SK-N-SH (cell line): ENCODE data around the gene ZNF878. TPM values are rescaled to one million over a fixed set of nuclear protein-coding genes. Genes with fewer than 3 reads are reported as not detected.
A peak's percentile ranks its signal among the peaks of the same experiment; 100 is the strongest.

ENCODE experiments used
- CTCF ChIA-PET: fragments of 300-600, 350-600 bp; formaldehyde crosslinking; extraction: SDS; loops from one replicate; lab custom pipeline; 2021; lab: Yijun Ruan, JAX
- POLR2A ChIA-PET: fragments of 350-600 bp; sonication (Branson Sonifier 250); formaldehyde crosslinking; extraction: SDS; loops from one replicate; lab custom pipeline; 2020; ENCODE audit warnings: antibody characterized with exemption, inconsistent platforms; lab: Yijun Ruan, JAX
- DNase-seq: peaks from one replicate; pipeline ENCODE4 v3.0.0; 2012
- H2AFZ ChIP-seq: fragments of 200-600 bp; sonication (generic); 2 replicates; pipeline ENCODE4 v1.8.1; 2016; ENCODE audit warnings: antibody characterized with exemption, mild to moderate bottlenecking, low read depth
- H3F3A ChIP-seq: fragments of 200-600 bp; sonication (generic); replicated peaks from 2 replicates; pipeline ENCODE3; 2016; ENCODE audit warnings: antibody characterized with exemption, mild to moderate bottlenecking; ENCODE audit not compliant: insufficient read depth
- H3K27ac ChIP-seq, 2 experiments: fragments of 200-500 bp in 1 of 2; fragments of 200-600 bp in 1 of 2; sonication (Bioruptor generic) in 1 of 2; sonication (generic), shearing (Covaris generic) in 1 of 2; 2 replicates each; pipeline versions ENCODE4 v1.5.1 to v1.6.1; 2014 to 2016; ENCODE audit warnings: low read depth in 2 of 2, inconsistent platforms in 1 of 2, low read length in 1 of 2, mild to moderate bottlenecking in 1 of 2, mixed read lengths in 1 of 2
- H3K27me3 ChIP-seq: fragments of 200-600 bp; sonication (generic), shearing (Covaris generic); 2 replicates; pipeline ENCODE4 v1.6.1; 2016; ENCODE audit warnings: mixed run types; ENCODE audit not compliant: insufficient read depth
- H3K36me3 ChIP-seq, 2 experiments: fragments of 200-500 bp in 1 of 2; fragments of 200-600 bp in 1 of 2; sonication (Bioruptor generic) in 1 of 2; sonication (generic) in 1 of 2; replicated peaks in 1 of 2; 2 replicates each; pipeline versions ENCODE3 to v1.5.1; 2014 to 2016; ENCODE audit warnings: low read length in 1 of 2, mild to moderate bottlenecking in 1 of 2; ENCODE audit not compliant: insufficient read depth in 2 of 2, control insufficient read depth in 1 of 2
- H3K4me1 ChIP-seq, 2 experiments: fragments of 200-500 bp in 1 of 2; fragments of 200-600 bp in 1 of 2; sonication (Bioruptor generic) in 1 of 2; sonication (generic), shearing (Covaris generic) in 1 of 2; 2 replicates each; pipeline versions ENCODE4 v1.5.1 to v1.6.1; 2014 to 2016; ENCODE audit warnings: low read depth in 1 of 2, low read length in 1 of 2, mixed run types in 1 of 2; ENCODE audit not compliant: insufficient read depth in 2 of 2, control insufficient read depth in 1 of 2
- H3K4me2 ChIP-seq: fragments of 200-600 bp; sonication (generic), shearing (Covaris generic); 2 replicates; pipeline ENCODE4 v1.6.1; 2017; ENCODE audit warnings: mixed run types
- H3K4me3 ChIP-seq, 2 experiments: fragments of 200-500 bp in 1 of 2; fragments of 200-600 bp in 1 of 2; sonication (Bioruptor generic) in 1 of 2; sonication (generic), shearing (Covaris generic) in 1 of 2; 2 replicates each; pipeline versions ENCODE4 v1.5.1 to v1.8.1; 2014 to 2016; ENCODE audit warnings: low read depth in 2 of 2, inconsistent platforms in 1 of 2, low read length in 1 of 2, mild to moderate bottlenecking in 1 of 2, mixed read lengths in 1 of 2, moderate library complexity in 1 of 2
- H3K79me2 ChIP-seq: fragments of 200-600 bp; sonication (generic); 2 replicates; pipeline ENCODE4 v1.8.1; 2017; ENCODE audit warnings: mild to moderate bottlenecking; ENCODE audit not compliant: insufficient read depth
- H3K9ac ChIP-seq: fragments of 200-600 bp; sonication (generic); 2 replicates; pipeline ENCODE4 v1.6.1; 2017; ENCODE audit warnings: mixed run types
- H3K9me2 ChIP-seq: fragments of 200-600 bp; sonication (generic); 2 replicates; pipeline ENCODE4 v1.6.1; 2017; ENCODE audit warnings: mixed run types
- H3K9me3 ChIP-seq: fragments of 200-600 bp; sonication (generic); 2 replicates; pipeline ENCODE4 v1.6.1; 2017; ENCODE audit warnings: mixed run types, mild to moderate bottlenecking, moderate library complexity
- H4K20me1 ChIP-seq: fragments of 200-600 bp; sonication (generic); 2 replicates; pipeline ENCODE4 v1.6.1; 2017; ENCODE audit warnings: mild to moderate bottlenecking, mixed run types; ENCODE audit not compliant: insufficient read depth
- ELF1 ChIP-seq: IDR thresholded peaks from 2 replicates; pipeline ENCODE4 v1.4.0; 2012
- EZH2phosphoT487 ChIP-seq: fragments of 200-600 bp; sonication (generic); IDR thresholded peaks from 2 replicates; pipeline ENCODE4 v1.6.1; 2017; ENCODE audit warnings: low read depth, mixed run types, mild to moderate bottlenecking, antibody characterized with exemption, moderate library complexity, borderline replicate concordance
- JUND ChIP-seq: IDR thresholded peaks from 2 replicates; pipeline ENCODE4 v1.4.0; 2012
- NRF1 ChIP-seq: IDR thresholded peaks from 2 replicates; pipeline ENCODE4 v1.6.1; 2012; ENCODE audit warnings: low read depth, mild to moderate bottlenecking, low read length
- POLR2AphosphoS5 ChIP-seq: IDR thresholded peaks from 2 replicates; pipeline ENCODE4 v1.6.1; 2012; ENCODE audit warnings: low read depth, low read length
- TAF1 ChIP-seq: IDR thresholded peaks from 2 replicates; pipeline ENCODE4 v1.6.1; 2012; ENCODE audit warnings: low read depth, mild to moderate bottlenecking, low read length, moderate library complexity, borderline replicate concordance
- TEAD4 ChIP-seq: IDR thresholded peaks from 2 replicates; pipeline ENCODE4 v1.4.0; 2012; ENCODE audit warnings: mild to moderate bottlenecking, borderline replicate concordance; ENCODE audit not compliant: insufficient read depth
- USF1 ChIP-seq: IDR thresholded peaks from 2 replicates; pipeline ENCODE4 v1.4.0; 2012; ENCODE audit warnings: low read depth, borderline replicate concordance
- USF2 ChIP-seq: fragments of 150-350 bp; IDR thresholded peaks from 2 replicates; pipeline ENCODE4 v1.6.1; 2017; ENCODE audit warnings: antibody characterized with exemption, low read length, low read depth, borderline replicate concordance
- WGBS: methylation state at CpG from one replicate; pipeline ENCODE4 v1.1.6; 2017; ENCODE audit warnings: low lambda C conversion rate; 5-methylcytosine and 5-hydroxymethylcytosine counted together
- polyA plus RNA-seq, 3 experiments: library from polyadenylated mRNA; depleted of rRNA; stranded (reverse); fragments of >200 nt; gene quantifications; 2 replicates each; pipeline ENCODE4 v1.2.3, GENCODE V29; 2012
- TF ChIP-seq, protein P1 (sequence below): IDR thresholded peaks from 2 replicates; pipeline ENCODE4 v1.6.1; 2012; ENCODE audit warnings: mild to moderate bottlenecking, low read depth, low read length, moderate library complexity
- TF ChIP-seq, protein P2 (sequence below): IDR thresholded peaks from 2 replicates; pipeline ENCODE4; 2012
- TF ChIP-seq, protein P3 (sequence below): fragments of 200-600 bp; sonication (generic); IDR thresholded peaks from 2 replicates; pipeline ENCODE4 v1.6.1; 2017; ENCODE audit warnings: antibody characterized with exemption, mild to moderate bottlenecking, moderate library complexity

Gene ZNF878
- polyA plus RNA-seq, 1 of the 3 experiments (the other 2 are of a cell fraction): 0.05 TPM

- Histone ChIP-seq H3K27ac (no peak overlapping the region), H3K36me3 (peaks cover 0 to 2% of the 10 kb centered on the region in 2 experiments), H3K4me2 (peak overlapping the region; percentile 70), H3K9ac (peak overlapping the region; percentile 87), H2AFZ (peak overlapping the region; percentile 76; the same call in 1 of the 2 replicates), H3K9me3 (no peaks in the 10 kb centered on the region), H3K9me2 (no peaks in the 10 kb centered on the region), H3K27me3 (no peaks in the 10 kb centered on the region), H3F3A (no peaks in the 10 kb centered on the region), H3K79me2 (peaks cover 20% of the 10 kb centered on the region; the same call in 1 of the 2 replicates), H3K4me3 (peak overlapping the region; percentile 62 to 86), H3K4me1 (peaks cover 0 to 3% of the 10 kb centered on the region in 2 experiments; a peak in 1 of 4 replicates), H4K20me1 (no peaks in the 10 kb centered on the region)
- ChIA-PET POLR2A (interaction anchor here (1.0 to 2.3 kb wide), 5 partner anchors 18 to 128 kb away, joined by 3 to 23 read pairs (median 8); partner anchors contain the start of genes ZNF136, ZNF20, ZNF844 and ZNF878), CTCF (interaction anchor here (1.5 to 3.5 kb wide), 5 partner anchors 10 to 237 kb away, joined by 6 to 19 read pairs (median 7); partner anchors contain the start of gene ZNF20)
- TF ChIP-seq, protein P1, sequence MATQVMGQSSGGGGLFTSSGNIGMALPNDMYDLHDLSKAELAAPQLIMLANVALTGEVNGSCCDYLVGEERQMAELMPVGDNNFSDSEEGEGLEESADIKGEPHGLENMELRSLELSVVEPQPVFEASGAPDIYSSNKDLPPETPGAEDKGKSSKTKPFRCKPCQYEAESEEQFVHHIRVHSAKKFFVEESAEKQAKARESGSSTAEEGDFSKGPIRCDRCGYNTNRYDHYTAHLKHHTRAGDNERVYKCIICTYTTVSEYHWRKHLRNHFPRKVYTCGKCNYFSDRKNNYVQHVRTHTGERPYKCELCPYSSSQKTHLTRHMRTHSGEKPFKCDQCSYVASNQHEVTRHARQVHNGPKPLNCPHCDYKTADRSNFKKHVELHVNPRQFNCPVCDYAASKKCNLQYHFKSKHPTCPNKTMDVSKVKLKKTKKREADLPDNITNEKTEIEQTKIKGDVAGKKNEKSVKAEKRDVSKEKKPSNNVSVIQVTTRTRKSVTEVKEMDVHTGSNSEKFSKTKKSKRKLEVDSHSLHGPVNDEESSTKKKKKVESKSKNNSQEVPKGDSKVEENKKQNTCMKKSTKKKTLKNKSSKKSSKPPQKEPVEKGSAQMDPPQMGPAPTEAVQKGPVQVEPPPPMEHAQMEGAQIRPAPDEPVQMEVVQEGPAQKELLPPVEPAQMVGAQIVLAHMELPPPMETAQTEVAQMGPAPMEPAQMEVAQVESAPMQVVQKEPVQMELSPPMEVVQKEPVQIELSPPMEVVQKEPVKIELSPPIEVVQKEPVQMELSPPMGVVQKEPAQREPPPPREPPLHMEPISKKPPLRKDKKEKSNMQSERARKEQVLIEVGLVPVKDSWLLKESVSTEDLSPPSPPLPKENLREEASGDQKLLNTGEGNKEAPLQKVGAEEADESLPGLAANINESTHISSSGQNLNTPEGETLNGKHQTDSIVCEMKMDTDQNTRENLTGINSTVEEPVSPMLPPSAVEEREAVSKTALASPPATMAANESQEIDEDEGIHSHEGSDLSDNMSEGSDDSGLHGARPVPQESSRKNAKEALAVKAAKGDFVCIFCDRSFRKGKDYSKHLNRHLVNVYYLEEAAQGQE: no peak
- TF ChIP-seq USF2 (no peak), NRF1 (no peak), POLR2AphosphoS5 (no peak), JUND (no peak), ELF1 (no peak), EZH2phosphoT487 (no peak), TEAD4 (no peak), TAF1 (no peak)
- TF ChIP-seq, protein P2, sequence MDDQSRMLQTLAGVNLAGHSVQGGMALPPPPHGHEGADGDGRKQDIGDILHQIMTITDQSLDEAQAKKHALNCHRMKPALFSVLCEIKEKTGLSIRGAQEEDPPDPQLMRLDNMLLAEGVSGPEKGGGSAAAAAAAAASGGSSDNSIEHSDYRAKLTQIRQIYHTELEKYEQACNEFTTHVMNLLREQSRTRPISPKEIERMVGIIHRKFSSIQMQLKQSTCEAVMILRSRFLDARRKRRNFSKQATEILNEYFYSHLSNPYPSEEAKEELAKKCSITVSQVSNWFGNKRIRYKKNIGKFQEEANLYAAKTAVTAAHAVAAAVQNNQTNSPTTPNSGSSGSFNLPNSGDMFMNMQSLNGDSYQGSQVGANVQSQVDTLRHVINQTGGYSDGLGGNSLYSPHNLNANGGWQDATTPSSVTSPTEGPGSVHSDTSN: no peak
- DNase-seq: peak; percentile 18
- 62% methylated on average over 8 of the region's 8 CpGs for WGBS
Measured at GRCh38 chr19:12034620-12035019, 18.1 kb downstream of the ZNF878 start.

- H3K9me2 ChIP-seq: no peaks in the 10 kb centered on the region
- peaks cover 0 to 3% of the 10 kb centered on the region in 2 experiments; a peak in 1 of 4 replicates for H3K4me1 ChIP-seq
- H3K27ac ChIP-seq: no peak overlapping the region
- no peaks in the 10 kb centered on the region for H3F3A ChIP-seq
- H3K36me3 ChIP-seq: peaks cover 0 to 7% of the 10 kb centered on the region in 2 experiments
- peak overlapping the region; percentile 62 to 86; a peak in 2 of 4 replicates for H3K4me3 ChIP-seq
- H2AFZ ChIP-seq: no peak overlapping the region
- no peaks in the 10 kb centered on the region for H4K20me1 ChIP-seq
- no peak for DNase-seq
- 70% methylated on average over 2 of the region's 2 CpGs for WGBS
- TF ChIP-seq USF1: 0 out of 2 replicates have a peak, but pooled peaks have one; percentile 18
- TF ChIP-seq, protein P3, sequence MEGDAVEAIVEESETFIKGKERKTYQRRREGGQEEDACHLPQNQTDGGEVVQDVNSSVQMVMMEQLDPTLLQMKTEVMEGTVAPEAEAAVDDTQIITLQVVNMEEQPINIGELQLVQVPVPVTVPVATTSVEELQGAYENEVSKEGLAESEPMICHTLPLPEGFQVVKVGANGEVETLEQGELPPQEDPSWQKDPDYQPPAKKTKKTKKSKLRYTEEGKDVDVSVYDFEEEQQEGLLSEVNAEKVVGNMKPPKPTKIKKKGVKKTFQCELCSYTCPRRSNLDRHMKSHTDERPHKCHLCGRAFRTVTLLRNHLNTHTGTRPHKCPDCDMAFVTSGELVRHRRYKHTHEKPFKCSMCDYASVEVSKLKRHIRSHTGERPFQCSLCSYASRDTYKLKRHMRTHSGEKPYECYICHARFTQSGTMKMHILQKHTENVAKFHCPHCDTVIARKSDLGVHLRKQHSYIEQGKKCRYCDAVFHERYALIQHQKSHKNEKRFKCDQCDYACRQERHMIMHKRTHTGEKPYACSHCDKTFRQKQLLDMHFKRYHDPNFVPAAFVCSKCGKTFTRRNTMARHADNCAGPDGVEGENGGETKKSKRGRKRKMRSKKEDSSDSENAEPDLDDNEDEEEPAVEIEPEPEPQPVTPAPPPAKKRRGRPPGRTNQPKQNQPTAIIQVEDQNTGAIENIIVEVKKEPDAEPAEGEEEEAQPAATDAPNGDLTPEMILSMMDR: no peak
- TF ChIP-seq, all 33 proteins: peak for 1
- Histone ChIP-seq H3K9me3 (no peaks in the 10 kb centered on the region), H3K4me2 (peak overlapping the region; percentile 70), H3K9ac (no peak overlapping the region), H3K79me2 (peaks cover 20% of the 10 kb centered on the region; the same call in 1 of the 2 replicates), H3K27me3 (no peaks in the 10 kb centered on the region)
- CTCF ChIA-PET: interaction anchor here (0.9 to 3.5 kb wide), 6 partner anchors 9 to 237 kb away, joined by 4 to 19 read pairs (median 6); partner anchors contain the start of gene ZNF20
- POLR2A ChIA-PET: interaction anchor here (1.9 to 2.3 kb wide), 2 partner anchors 18 to 106 kb away, joined by 8 to 23 read pairs; partner anchors contain the start of genes ZNF20 and ZNF878
Measured at GRCh38 chr19:12034198-12034597, 18.6 kb downstream of the ZNF878 start.
